K562 treated with DMSO at 1 percent for 48 hours (cell line): ENCODE results near the gene SDR42E1. TPM values are rescaled to one million over a fixed set of nuclear protein-coding genes. Genes with fewer than 3 reads are reported as not detected.

Experiments used
- total RNA-seq: library from RNA; unstranded; fragments of 300-600 nt; gene quantifications from 2 replicates; pipeline ENCODE4 v1.2.3, GENCODE V29; 2022; ENCODE audit warnings: low replicate concordance; ENCODE audit errors: extremely low read depth

SDR42E1 gene, protein sequence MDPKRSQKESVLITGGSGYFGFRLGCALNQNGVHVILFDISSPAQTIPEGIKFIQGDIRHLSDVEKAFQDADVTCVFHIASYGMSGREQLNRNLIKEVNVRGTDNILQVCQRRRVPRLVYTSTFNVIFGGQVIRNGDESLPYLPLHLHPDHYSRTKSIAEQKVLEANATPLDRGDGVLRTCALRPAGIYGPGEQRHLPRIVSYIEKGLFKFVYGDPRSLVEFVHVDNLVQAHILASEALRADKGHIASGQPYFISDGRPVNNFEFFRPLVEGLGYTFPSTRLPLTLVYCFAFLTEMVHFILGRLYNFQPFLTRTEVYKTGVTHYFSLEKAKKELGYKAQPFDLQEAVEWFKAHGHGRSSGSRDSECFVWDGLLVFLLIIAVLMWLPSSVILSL
- not detected in 2 replicates for total RNA-seq

DNA sequence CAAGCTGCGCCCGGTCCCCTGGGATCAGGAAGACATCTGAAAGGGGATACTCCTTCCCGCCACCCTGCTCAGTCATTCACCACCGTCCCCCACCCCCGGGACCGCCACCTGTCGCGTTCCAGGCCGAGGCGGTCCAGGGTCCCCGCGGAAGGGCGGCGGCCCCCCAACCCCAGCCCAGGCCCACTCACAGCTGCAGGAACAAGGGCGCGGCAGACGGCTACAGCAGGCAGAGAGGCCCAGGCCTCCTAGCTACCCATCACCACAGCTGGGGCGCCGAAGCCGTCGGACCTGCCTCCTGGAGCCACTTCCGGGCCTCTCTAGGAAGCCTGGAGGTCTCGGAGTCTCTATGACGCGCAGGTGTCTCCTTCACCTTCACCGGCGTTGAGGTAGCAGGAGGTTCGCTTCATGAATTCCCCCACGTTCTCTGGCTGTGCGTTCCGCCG, at the start of gene SDR42E1:
Gene SDR42E1 (minus strand): TSS at position 272 of the 443 bp plus-strand sequence. CDS start 10,612 bp downstream, outside the sequence.

DNA sequence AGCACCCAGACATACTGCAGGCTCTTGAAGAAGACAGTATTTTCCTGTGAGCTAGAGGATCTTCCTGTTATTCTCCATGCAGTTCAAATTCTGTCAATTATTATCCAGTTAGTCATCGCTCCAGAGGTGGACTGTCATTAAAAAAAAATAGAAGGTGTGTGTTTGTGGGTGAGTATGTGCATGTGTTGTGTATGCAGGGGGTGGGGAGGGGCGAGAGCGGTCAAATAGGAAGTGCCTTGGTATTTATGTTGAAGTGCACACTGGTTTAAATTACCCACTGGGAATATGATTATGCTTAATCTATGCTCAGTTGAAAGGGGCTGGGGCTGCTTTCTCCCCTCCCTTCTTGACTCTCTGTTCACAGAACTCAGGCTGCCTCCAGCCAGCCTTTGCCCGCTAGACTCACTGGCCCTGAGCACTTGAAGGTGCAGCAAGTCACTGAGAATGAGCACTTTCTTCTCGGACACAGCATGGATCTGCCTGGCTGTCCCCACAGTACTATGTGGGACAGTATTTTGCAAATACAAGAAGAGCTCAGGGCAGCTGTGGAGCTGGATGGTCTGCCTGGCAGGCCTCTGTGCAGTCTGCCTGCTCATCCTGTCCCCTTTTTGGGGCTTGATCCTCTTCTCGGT, 23.8 kb upstream of the SDR42E1 start, which contains the start of gene HSD17B2:
Gene HSD17B2 (plus strand): TSS at position 273 of the 632 bp plus-strand sequence. CDS start 172 bp downstream, at position 445.

Other genes starting within 250 kb of the SDR42E1 start
- gene PLCG2, start 232.2 kb downstream of the SDR42E1 start, total RNA-seq = not detected in 2 replicates
- not detected in 2 replicates for gene HSD17B2, start 23.8 kb upstream of the SDR42E1 start, total RNA-seq
- gene MPHOSPH6, start 158.8 kb upstream of the SDR42E1 start, total RNA-seq = not detected in 2 replicates